ENCODE measurements around the gene TPO. TPM values are rescaled to one million over a fixed set of nuclear protein-coding genes. Genes with fewer than 3 reads are reported as not detected.
"Not testable (repeated sequence)": the region's sequence is repeated elsewhere in the genome, so short reads cannot be mapped to it uniquely, and the experiment has no call there.

Gene TPO
- total RNA-seq, 3 donors from 2014 or later: 1.3 to 5.7 (median 2.3) TPM

DNA sequence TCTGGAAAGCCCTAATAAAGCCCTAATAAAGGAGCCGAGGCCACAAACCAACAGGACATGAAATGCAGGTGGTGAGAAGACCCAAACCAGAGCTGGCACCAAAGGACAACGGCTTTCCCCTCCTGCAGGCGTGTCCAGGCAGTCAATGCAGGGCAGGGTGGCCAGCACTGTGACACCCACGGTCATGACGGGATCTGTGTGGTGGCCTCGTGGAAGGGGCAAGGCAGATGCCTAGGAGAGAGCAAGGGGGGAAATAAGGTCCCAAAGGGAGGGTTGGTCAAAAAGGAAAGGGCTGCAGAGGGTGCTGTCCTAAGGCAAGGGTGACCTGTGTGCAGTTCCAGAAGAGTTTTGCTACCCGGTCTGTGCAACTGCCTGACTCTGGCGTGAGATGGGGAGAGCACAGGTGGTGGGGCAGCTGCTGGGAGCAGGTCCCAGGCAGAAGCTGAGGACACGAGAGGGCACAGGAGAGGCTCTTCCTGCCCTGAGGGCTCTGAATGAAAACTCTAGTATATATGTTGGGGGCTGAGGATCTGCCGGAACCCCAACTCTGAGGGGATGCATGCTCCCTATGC is 156.7 kb downstream of the TPO start:
- TF ChIP-seq CTCF (IDR thresholded peaks at IDR 0.05): no peak
- intact Hi-C loops (cut with DNase I, micrococcal nuclease): no loop called here
- no peaks in the 10 kb centered on the region for H3K9me3 ChIP-seq
- H3K4me3 ChIP-seq: no peak overlapping the region
- H3K4me1 ChIP-seq (ENCODE audit: low read depth): no peaks in the 10 kb centered on the region
- no peaks in the 10 kb centered on the region for H3K36me3 ChIP-seq (ENCODE audit: low read depth)
- DNase-seq (no peak), ATAC-seq (no peak)

DNA sequence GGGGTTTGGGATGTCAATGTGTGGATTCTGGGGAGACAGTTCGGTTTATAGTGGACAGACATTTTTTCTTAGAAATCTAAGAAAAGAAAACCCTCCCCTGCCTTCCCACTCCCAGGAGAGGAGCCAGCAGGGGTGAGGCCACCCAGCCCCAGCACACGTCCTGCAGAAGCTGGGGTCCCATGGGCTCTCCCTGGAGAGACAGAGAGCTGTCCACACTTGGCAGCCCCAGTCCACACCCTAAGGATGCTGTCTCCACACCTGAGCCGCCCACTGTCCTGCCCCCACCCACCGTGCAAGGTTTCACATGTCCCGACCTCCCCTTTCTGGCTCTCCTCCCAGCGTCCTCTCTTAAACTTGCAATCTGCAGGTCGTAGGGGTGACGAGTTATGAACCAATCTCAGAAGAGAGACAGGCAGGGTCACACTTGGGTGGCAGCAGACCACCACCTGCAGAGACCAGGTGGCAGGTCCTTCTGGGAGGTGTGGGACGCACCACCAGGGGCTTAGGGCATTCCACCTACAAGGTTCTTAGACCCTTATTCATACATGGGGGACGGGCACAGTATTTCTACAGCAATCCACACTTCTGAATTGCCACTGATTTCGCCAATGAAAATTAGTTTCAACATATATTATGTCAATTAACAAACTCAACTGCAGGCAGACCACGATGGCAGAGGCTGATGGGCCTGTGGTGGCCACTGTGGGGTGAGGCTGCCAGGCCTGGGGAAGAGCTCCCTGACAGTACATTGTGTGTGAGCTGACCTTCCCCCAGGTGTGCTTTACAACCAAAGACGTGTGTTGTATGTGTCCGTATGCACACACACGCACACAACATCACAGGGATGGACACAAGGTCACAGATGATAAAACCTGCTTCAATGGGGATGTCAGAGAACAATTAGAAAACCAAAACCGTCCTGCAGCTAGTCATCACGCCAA is 158.5 kb downstream of the TPO start:
- DNase-seq: no peak
- no peak for ATAC-seq
- no peaks in the 10 kb centered on the region for H3K9me3 ChIP-seq
- no peaks in the 10 kb centered on the region for H3K36me3 ChIP-seq (ENCODE audit: low read depth)
- H3K4me1 ChIP-seq (ENCODE audit: low read depth): no peaks in the 10 kb centered on the region
- intact Hi-C loops (cut with DNase I, micrococcal nuclease): no loop called here
- H3K4me3 ChIP-seq: no peak overlapping the region
- TF ChIP-seq CTCF (IDR thresholded peaks at IDR 0.05): no peak

- Histone ChIP-seq H3K9me3 (no peaks in the 10 kb centered on the region), H3K4me3 (no peak overlapping the region), H3K4me1 (ENCODE audit: low read depth) (no peaks in the 10 kb centered on the region), H3K36me3 (ENCODE audit: low read depth) (no peaks in the 10 kb centered on the region)
- TF ChIP-seq CTCF (IDR thresholded peaks at IDR 0.05): no peak
- no peak for ATAC-seq
- intact Hi-C loops (cut with DNase I, micrococcal nuclease): no loop called here
- no peak for DNase-seq
Measured at GRCh38 chr2:1572638-1573037, 159.4 kb downstream of the TPO start.

DNA sequence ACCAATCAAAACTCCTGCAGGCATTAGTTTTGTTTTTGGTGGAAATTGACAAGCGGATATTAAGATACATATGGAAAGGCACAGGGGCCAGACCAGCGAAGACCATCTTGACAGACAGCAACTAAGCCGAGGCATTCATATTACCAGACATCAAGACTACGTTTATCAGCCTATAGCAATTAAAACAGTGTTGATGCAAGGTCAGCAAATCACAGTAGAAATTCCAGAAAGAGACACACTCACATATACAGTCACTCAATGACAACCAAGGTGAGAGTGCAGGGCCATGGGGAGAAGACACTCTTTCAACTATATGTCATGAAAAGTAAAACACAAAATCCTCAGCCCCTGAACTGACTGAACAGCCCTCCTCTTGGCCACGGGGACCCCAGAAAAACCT is 164.6 kb downstream of the TPO start:
- Histone ChIP-seq H3K36me3 (ENCODE audit: low read depth) (no peaks in the 10 kb centered on the region), H3K4me1 (ENCODE audit: low read depth) (no peaks in the 10 kb centered on the region), H3K9me3 (no peaks in the 10 kb centered on the region), H3K4me3 (no peak overlapping the region)
- ATAC-seq: no peak
- no peak for TF ChIP-seq CTCF (IDR thresholded peaks at IDR 0.05)
- intact Hi-C loops (cut with DNase I, micrococcal nuclease): no loop called here
- no peak for DNase-seq

- H3K9me3 ChIP-seq; ATAC-seq; H3K36me3 ChIP-seq (ENCODE audit: low read depth); DNase-seq; H3K4me3 ChIP-seq; H3K4me1 ChIP-seq (ENCODE audit: low read depth); intact Hi-C loops (cut with DNase I, micrococcal nuclease): not testable (repeated sequence)
Measured at GRCh38 chr2:1581257-1581964, 168.1 kb downstream of the TPO start.

Measured in mucosa of descending colon (tissue), 3 donors.